Stimulated activated CD8-positive, alpha-beta memory T cell treated with anti-CD3 and anti-CD28 coated beads, Interleukin-12 subunit alpha, Interleukin-12 subunit beta, amount 100 ng/mL, for 1 hour (primary cell): Measurements from ENCODE around the gene PITPNM3.

Experiments
- DNase-seq: peaks from one replicate; pipeline ENCODE4 v3.0.0-alpha.2; 2020; ENCODE audit warnings: low read depth

PITPNM3 gene

DNA sequence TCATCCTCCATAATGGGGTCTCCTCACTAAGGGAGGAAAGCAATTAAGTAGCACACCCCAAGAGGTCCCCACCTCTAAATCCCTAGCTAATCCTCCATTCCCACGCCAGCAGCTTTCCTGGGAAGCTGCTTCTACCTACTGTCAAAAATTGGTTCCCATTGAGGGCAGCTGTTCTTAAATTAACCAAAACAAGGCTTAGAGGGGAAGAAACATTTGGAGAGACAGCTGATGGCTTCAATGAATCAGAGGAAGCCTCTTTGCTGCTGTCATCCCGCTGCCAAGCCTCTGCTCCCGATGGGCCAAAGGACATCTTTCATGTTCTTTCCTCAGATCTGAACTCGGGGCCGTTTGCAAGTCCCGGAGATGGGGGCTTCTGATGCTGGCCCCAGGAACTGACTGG lies 148.1 kb downstream of the PITPNM3 start:
- no peak for DNase-seq

- DNase-seq: no peak
These were observed 154.1 kb downstream of the PITPNM3 start for GRCh38 chr17:6402258-6402657.
